GM19397 (cell line): ENCODE data around the gene ABR.
A peak's percentile ranks its signal among the peaks of the same experiment; 100 is the strongest.
"Not testable (repeated sequence)": the region's sequence is repeated elsewhere in the genome, so short reads cannot be mapped to it uniquely, and the experiment has no call there.

Experiments used
- ATAC-seq: cut with Tn5 transposase; IDR thresholded peaks from one replicate; pipeline ENCODE4 v1.9.1; 2021; ENCODE audit warnings: mild to moderate bottlenecking, moderate library complexity; ENCODE audit not compliant: unreplicated experiment

ABR gene

GRCh38 chr17:996554-997344 is 183.0 kb downstream of the ABR start, which contains the start of gene TIMM22:
Gene TIMM22, plus strand, starts transcription at chr17:997129. Its CDS starts 14 bp downstream, at chr17:997143.
- ATAC-seq, result peak; percentile 91

DNA sequence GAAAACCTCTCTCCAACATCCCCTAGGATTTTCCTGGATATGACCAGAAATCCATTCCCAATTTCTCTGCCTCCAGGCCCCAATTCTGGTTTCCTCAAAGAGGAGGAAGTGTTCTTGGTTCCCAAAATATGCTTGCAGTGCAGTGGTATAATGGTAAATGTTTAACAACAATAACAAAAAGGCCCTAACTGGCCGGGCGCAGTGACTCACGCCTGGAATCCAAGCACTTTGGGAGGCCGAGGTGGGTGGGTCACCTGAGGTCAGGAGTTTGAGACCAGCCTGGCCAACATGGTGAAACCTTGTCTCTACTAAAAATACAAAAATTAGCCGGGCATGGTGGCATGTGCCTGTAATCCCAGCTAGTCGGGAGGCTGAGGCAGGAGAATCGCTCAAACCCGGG is 184.5 kb downstream of the ABR start:
- not testable (repeated sequence) for ATAC-seq

DNA sequence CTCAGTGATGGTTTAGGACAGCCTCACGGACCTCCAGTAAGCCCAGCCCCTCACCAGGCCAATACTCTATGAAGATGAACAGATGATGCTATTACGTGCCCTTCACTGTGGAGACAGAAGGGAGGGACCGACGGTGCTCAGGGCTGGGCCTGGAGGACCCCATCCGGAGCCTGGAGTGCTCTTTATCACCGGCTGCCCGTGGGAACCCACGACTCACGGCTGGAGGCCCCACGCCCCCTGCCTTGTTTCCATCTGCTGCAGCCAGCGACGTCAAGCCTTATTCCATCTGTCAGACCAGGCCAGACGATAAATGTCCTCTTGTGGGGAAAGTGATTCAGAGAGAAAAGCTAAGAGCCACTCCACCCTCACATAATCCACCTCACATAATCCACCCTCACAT is 186.8 kb downstream of the ABR start:
- no peak for ATAC-seq

DNA sequence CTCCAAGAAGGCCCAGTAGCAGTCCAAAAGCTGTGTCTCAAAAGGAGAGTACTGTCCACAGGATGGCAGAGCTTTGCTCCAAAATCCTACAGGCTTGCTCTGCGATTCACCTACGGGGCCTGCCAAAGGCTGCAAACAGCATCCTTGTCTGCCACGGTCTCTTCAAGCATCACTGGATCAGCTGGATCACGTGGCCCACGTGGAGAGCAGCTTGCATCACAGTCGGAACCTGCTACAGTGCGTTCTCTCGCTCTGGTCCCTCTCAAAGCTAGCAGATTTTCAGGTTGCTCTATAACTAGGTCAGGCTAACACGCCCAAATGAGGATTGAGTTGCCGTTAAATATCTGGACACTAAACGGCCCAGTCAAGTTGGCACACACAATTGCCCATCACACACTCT is 191.2 kb downstream of the ABR start:
- no peak for ATAC-seq

GRCh38 chr17:987931-988330 is 191.8 kb downstream of the ABR start:
- ATAC-seq, result no peak

DNA sequence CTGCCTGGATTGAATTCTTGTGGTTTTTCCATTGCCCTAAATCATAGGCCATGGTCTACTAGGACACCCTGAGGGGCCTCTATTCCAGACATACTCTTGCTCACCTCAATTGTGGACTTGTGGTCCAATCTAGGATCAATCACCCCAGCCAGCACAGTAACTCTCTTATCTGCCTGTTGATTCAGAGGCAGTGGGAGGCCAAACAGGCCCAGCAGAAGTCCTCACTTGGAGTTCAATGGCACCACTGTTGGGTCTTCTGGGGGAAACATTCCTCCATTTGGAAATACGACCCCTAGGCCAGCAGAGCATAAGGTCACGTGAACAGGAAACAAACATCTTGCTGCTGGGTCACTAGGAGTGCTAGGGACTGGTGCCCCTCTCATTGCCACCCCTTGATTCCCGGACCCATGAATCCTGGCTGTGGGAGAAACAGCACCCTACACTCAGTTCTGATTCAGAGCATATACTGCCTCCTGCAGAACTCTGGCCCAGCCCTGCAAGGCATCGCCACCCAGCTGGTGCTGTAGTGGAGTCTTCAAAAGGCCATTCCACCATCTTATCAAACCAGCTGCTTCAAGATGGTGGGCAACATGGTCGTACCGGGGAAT is 193.4 kb downstream of the ABR start:
- ATAC-seq, result no peak

DNA sequence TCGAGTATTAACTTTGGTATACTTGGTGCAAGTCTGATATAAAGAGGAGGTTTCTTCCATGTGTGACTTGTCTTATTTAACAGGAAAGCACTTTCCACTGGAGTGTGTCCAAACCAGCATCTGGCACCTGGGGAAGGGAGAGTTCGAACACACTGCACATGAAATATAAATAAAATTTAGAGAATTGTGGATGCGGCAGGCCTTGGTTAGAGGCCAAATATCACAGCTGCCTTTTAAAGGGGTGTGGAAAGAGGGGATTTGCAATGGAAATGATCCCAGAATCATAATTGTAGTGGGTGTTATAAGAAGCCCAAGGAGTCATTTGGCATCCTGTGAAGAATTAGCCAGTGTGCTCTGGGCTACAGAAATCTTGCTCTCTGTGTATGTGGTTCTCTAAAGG is 195.9 kb downstream of the ABR start:
- no peak for ATAC-seq

DNA sequence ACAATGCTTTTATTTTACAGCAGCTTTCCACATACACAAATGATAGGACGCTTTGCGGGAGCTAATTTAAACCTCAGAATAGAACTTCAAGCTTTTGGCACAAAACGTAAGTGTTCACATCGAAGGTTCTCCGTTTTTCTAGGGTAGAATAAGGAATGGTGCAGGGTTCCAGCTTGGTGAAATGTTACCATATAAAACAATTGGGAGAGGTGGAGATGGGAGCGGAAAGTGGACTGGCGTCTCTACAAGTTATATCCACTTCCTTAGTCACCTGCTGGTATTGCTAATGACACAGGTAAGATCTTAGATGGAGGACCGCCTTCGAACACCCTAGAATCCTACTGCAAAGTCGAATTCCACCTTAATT is 198.5 kb downstream of the ABR start:
- no peak for ATAC-seq

GRCh38 chr17:980406-981291 is 199.1 kb downstream of the ABR start:
- peak; percentile 38 for ATAC-seq

DNA sequence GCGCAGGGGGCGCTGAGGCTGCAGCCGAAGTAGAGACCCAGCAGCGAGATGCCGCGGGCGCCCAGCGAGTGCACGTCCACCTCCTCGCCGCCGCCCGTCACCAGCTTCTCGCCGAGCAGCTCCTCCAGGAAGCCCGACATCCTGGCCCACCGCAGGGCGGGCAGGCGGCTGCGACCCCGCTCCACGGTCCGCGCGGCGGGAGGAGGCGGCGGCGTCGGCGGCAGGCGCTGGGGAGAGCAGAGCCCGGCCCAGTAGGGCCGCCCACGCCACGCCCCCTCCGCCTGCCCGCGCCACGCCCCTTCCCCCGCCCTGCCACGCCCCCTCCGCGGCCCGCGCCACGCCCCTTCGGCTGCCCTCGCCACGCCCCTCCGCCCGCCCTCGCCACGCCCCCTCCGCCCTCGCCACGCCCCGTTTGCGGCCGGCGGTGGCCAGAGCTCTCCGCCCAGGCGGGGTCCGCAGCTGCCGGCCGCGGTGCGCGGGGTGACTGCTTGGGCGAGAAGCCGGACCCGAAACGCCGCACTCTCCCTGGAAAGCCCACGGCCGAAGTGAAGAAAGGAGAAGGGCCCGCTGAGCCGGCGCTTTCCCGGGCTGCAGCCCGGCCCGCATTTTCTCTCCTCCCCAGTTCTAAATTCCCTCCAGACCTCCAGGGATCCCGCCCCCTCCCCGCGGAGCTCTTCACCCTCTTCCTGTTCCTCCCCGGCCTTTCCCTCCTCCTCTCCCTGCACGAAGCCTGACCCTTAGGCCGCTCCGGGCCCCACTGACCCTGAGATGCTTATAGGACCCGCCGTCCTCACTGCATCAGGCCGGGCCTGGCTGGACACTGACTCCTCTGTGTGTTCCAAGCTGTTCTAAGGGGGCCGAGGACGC is 200.0 kb downstream of the ABR start, which contains the start of gene NXN:
NXN (minus strand) TSS at position 238 of the 867 bp plus-strand sequence.
- ATAC-seq, result peak; percentile 78

DNA sequence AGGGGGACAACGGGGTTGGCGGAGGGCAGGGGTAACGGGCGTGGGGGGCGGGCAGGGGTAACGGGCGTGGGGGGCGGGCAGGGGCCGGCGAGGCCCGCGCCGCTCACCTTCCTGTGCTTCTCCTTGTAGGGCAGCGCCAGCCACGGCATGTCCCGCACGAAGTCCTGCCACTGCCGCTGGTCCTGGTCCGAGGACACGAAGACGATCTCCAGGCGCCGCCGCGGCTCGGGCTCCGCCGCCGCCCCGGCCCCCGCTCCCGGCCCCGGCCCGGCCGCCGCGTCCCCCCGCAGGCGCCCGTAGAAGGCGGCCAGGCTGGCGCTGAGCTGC is 200.6 kb downstream of the ABR start:
- ATAC-seq, result no peak

- ATAC-seq, result no peak
Measured at GRCh38 chr17:978103-979093, 201.4 kb downstream of the ABR start.

DNA sequence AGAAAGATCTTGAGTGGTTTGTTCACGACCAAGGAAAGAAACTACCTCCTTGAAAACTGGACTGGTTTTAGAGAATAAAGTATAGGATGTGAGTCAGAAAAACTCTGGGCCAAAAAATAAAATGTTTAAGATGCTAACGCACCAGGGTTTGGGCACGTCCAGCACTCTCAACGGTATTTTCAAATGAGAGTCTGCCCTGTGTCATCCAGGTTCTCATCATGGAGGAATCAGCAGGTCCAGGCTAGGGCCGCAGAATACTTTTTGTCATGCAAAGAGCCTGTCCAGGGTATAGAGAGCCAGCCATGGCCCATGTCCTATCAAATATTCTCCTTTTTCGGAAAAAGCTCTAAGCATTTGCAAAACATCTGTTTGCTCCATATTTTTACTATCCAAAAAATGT is 202.6 kb downstream of the ABR start:
- no peak for ATAC-seq

- ATAC-seq, result no peak
Measured at GRCh38 chr17:976312-976711, 203.5 kb downstream of the ABR start.

- no peak for ATAC-seq
Measured at GRCh38 chr17:975371-975915, 204.3 kb downstream of the ABR start.

DNA sequence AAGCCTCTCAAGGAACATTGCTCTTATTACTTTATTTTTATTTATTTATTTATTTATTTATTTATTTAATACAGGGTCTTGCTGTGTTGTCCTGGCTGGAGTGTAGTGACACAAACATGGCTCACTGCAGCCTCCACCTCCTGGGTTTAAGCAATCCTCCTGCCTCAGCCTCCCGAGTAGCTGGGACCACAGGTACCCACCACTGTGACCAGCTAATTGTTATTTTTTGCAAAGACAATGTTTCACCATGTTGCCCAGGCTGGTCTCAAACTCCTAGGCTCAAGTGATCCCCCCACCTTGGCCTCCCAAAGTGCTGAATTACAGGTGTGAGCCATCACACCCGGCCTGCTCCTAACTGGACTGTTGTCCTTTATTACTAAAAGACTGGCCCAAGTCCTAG is 205.0 kb downstream of the ABR start:
- not testable (repeated sequence) for ATAC-seq

- ATAC-seq, result no peak
Measured at GRCh38 chr17:973053-973452, 206.7 kb downstream of the ABR start.

DNA sequence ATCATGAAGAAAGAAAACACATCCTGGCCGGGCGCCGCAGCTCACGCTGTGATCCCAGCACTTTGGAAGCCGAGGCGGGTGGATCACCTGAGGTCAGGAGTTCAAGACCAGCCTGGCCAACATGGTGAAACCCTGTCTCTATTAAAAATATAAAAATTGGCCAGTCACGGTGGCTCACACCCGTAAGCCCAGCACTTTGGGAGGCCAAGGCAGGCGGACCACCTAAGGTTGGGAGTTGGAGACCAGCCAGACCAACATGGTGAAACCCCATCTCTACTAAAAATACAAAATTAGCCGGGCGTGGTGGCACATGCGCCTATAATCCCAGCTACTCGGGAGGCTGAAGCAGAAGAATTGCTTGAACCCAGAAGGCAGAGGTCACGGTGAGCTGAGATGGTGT is 207.9 kb downstream of the ABR start:
- ATAC-seq, result not testable (repeated sequence)

DNA sequence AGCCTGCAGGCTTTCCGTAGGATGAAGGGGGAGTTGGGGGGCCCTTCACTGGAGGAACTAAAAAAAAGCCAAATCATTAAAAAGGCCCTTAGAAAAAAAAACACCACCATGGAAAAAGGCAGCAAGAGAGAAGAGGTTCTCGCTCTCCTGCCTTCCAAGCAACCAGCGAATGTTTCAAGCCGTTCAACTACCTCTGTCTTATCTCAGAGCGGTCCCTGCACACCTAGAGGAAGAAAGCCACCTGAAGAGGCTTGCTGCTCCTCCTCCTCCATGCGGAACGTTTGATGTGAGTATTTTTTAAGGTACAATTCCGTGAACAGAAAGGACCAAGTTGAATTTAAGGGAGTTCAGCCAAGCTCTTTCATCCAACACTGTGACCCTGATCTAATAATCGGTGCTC is 209.4 kb downstream of the ABR start:
- ATAC-seq, result no peak
